B cell (primary cell): Measurements from ENCODE around the gene TUBB2A.

Experiments used
- CTCF ChIP-seq: fragments of 200-600 bp; IDR thresholded peaks from one replicate; pipeline ENCODE4 v1.8.0; 2022; ENCODE audit warnings: antibody characterized with exemption, mild to moderate bottlenecking
- EZH2 ChIP-seq: IDR thresholded peaks from 2 replicates; pipeline ENCODE4 v1.6.1; 2012; ENCODE audit warnings: borderline replicate concordance, low read depth, mild to moderate bottlenecking, moderate library complexity, low read length; ENCODE audit not compliant: insufficient read depth, poor library complexity, severe bottlenecking

DNA sequence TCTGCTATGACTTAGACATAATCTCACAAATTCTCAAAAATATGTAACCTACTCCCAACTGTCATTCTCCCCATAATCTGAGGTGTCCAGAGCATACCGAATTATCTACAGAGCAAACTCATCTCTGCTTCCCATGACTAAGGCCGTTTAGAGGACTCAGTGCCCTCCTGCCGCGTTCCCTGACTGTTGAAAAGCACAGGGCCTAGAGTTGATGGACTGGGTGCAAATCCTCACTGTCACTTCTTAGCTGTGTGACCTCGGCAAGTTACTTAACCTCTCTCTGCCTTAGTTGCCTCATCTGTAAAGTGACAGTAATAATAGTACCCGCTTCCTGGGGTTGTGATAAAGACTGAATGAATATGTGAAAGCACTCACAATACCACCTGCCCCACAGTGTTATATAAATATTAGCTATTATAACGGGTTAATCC is 4.7 kb upstream of the TUBB2A start:
- TF ChIP-seq CTCF (no peak), EZH2 (no peak)
